ENCODE data around the gene COMP.

Gene COMP

DNA sequence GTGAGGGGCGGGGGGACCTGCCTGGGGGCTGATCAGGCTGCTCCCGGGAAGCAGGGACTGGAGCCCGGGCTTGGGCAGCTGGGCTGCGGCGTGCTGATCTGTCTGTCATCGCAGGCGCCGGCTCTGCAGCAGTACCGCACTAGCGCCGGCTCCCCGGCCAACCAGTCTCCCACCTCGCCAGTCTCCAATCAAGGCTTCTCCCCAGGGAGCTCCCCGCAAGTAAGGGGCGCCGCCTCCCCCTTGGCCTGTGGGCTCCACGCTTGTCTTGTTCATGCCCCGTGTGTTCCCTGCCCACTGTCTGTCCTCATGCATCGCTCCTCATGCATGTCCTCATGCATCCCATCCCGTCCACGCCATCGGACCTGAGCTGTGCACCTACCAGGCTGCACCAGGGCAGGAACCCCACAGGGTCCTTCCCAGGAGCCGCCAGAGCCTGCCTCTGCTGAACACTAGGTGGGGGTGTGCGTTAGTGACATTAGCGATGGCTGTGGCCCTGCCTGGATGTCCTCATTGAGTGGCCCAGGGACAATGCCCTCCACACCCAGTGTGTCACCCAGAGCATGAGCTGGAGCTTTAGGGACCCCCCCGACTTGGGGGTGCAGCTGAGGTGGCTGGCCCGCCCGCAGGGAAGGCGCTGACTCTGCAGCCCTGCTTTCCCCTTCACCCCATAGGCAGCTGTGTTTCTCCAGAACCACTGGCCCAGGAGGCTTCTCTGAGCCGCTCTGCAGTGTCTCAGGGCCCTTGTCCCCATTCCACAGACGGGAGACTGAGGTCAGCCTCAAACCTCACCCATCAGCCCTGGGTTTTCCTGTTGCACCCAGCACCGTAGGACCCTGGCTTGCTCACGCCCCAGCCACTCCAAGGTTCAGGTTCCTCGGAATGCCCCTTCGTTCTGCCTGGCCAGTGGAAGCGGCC lies 19.5 kb downstream of the COMP start:
- Histone ChIP-seq H3K36me3 (ENCODE audit: insufficient read depth, low read depth, low read length) (no peaks in the 10 kb centered on the region), H3K4me1 (ENCODE audit: insufficient read depth, low read length) (no peaks in the 10 kb centered on the region), H3K4me3 (ENCODE audit: low read length) (no peak overlapping the region), H3K27me3 (ENCODE audit: insufficient read depth, low read length) (peaks cover 98% of the 10 kb centered on the region), H3K9me3 (ENCODE audit: insufficient read depth, low read depth, low read length) (no peaks in the 10 kb centered on the region), H3K27ac (ENCODE audit: low read length) (no peak overlapping the region), H3K9ac (ENCODE audit: low read depth, low read length) (no peak overlapping the region)

DNA sequence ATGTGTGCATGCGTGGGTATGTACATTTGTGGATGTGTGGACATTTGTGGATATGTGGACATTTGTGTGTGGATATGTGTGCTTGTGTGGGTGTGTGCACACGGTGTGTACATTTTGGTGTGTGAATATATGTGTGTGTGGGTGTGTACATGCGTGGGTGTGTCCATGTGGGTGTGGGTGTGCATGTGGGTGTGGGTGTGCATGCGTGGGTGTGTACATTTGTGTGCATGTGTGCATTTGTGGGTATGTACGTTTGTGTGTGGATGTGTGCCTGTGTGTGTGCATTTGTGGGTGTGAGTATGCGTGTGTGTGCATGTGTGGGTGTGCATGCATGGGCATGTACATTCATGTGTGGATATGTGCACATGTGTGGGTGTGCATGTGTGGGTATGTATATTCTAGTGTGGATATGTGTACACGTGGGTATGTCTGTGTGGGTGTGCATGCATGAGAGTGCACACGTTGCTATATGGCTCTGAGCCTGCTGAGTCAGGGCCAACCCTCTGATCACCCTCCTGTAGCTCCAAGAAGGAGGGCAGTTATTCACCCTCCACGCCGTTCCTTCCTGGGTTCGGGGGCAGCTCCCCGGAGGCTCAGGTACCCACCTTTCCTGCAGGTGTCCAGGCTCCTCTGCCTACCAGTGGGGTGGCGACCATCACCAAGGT lies 20.3 kb downstream of the COMP start:
- no peak overlapping the region for H3K9ac ChIP-seq (ENCODE audit: low read depth, low read length)

DNA sequence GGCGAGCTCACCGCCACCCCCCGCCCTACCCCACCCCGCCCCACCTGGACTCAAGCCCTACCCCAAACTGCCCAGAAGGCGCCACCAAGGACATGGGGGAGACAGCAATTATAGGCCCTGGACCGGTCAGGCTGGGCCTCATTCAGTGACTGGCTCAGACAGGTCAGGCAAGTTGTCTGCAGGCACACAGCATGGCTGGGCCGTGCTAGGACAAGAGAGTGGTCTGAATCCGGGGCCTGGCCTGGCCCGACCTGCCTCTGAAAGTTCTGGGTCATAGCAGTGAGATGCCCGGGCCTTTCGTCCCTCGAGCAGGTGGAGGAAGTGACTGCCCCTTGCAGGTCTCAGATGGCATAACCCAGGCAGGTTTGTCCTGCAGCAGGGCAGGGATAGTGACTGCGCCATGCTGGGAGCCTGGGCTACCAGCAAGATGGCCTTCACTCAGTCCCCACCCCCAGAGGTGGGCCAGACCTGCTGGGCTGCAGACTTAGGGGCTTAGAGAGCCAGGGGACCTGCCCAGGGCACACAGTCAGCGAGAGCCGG lies 21.0 kb downstream of the COMP start:
- H3K9me3 ChIP-seq (ENCODE audit: insufficient read depth, low read depth, low read length): no peaks in the 10 kb centered on the region
- H3K9ac ChIP-seq (ENCODE audit: low read depth, low read length): no peak overlapping the region
- H3K36me3 ChIP-seq (ENCODE audit: insufficient read depth, low read depth, low read length): no peaks in the 10 kb centered on the region
- peaks cover 98% of the 10 kb centered on the region for H3K27me3 ChIP-seq (ENCODE audit: insufficient read depth, low read length)
- H3K4me1 ChIP-seq (ENCODE audit: insufficient read depth, low read length): no peaks in the 10 kb centered on the region
- no peak overlapping the region for H3K4me3 ChIP-seq (ENCODE audit: low read length)
- H3K27ac ChIP-seq (ENCODE audit: low read length): no peak overlapping the region

More for the DNA sequence above, 20.3 kb downstream of the COMP start:
- no peaks in the 10 kb centered on the region for H3K4me1 ChIP-seq (ENCODE audit: insufficient read depth, low read length)
- H3K9me3 ChIP-seq (ENCODE audit: insufficient read depth, low read depth, low read length): no peaks in the 10 kb centered on the region
- H3K27me3 ChIP-seq (ENCODE audit: insufficient read depth, low read length): peaks cover 98% of the 10 kb centered on the region
- H3K36me3 ChIP-seq (ENCODE audit: insufficient read depth, low read depth, low read length): no peaks in the 10 kb centered on the region
- H3K27ac ChIP-seq (ENCODE audit: low read length): no peak overlapping the region
- H3K4me3 ChIP-seq (ENCODE audit: low read length): no peak overlapping the region

DNA sequence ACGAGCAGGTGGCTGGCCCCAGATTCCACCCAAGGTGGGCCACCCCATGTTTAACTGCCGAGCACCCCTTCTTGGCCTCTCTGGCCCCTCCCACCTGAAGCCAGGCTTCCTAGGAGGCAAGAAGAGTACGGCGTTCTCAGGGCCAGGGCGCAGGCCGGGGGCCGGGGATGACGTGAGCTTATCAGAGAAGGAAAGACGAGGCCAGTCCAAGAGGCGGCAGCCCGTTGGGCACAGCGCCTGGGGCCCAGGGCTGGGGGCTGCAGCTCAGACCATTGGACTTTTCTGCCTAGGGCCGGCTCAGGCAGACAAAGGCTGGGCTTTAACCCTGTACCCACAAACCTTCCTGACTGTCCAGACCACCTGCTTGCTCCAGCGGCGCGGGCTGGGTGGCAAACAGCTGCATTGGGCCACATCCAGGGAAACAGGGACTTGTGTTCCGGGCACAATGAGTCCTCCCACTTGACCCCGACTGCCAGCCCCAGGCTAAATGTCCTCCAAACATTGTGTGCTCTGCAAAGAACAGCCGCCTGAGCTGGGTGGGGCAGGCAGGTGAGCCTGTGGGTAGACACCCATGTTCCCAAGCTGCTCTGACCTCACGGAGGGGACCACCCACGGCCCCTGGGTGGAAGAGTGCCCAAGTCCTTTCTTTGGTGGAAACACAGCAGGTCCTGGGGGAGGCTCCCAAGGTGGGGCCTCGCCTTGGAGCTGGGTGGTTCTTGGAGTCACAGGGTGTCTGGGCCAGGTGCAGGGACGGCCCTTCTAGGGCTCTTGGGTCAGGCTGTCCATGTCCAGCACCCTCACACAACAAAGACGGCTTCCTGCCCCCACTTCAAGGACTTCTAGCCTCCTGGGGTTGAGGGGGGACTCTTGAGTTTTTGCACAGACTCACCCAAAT lies 21.9 kb downstream of the COMP start:
- Histone ChIP-seq H3K4me1 (ENCODE audit: insufficient read depth, low read length) (no peaks in the 10 kb centered on the region), H3K36me3 (ENCODE audit: insufficient read depth, low read depth, low read length) (no peaks in the 10 kb centered on the region), H3K9me3 (ENCODE audit: insufficient read depth, low read depth, low read length) (no peaks in the 10 kb centered on the region), H3K9ac (ENCODE audit: low read depth, low read length) (no peak overlapping the region), H3K27me3 (ENCODE audit: insufficient read depth, low read length) (peaks cover 98% of the 10 kb centered on the region), H3K4me3 (ENCODE audit: low read length) (no peak overlapping the region), H3K27ac (ENCODE audit: low read length) (no peak overlapping the region)

DNA sequence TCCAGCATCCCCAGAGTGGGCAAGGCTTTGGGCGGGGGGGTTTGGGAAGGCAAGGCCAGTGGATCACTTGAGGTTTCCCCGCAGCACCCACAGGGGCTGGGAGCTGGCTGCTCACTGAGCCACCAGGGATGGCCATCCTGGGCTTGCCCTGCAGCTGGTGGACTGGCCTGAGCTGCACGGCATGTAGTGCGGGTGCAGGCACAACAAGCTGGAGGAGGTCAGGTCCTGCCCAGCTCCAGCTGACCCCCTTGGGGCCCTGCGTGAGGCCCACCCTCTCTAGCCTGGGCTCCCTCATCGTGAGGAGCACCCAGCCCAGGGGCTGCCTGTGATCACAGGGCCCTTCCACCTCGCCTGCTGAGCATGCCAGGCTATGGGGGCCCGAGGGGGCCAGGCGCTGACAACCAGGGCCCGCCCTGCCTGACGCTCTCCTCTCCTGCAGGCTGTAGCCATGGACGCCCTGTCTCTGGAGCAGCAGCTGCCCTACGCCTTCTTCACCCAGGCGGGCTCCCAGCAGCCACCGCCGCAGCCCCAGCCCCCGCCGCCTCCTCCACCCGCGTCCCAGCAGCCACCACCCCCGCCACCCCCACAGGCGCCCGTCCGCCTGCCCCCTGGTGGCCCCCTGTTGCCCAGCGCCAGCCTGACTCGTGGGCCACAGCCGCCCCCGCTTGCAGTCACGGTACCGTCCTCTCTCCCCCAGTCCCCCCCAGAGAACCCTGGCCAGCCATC lies 22.9 kb downstream of the COMP start:
- Histone ChIP-seq H3K9ac (ENCODE audit: low read depth, low read length) (no peak overlapping the region), H3K36me3 (ENCODE audit: insufficient read depth, low read depth, low read length) (no peaks in the 10 kb centered on the region), H3K27ac (ENCODE audit: low read length) (no peak overlapping the region), H3K4me3 (ENCODE audit: low read length) (no peak overlapping the region), H3K9me3 (ENCODE audit: insufficient read depth, low read depth, low read length) (no peaks in the 10 kb centered on the region), H3K4me1 (ENCODE audit: insufficient read depth, low read length) (no peaks in the 10 kb centered on the region), H3K27me3 (ENCODE audit: insufficient read depth, low read length) (peaks cover 98% of the 10 kb centered on the region)

DNA sequence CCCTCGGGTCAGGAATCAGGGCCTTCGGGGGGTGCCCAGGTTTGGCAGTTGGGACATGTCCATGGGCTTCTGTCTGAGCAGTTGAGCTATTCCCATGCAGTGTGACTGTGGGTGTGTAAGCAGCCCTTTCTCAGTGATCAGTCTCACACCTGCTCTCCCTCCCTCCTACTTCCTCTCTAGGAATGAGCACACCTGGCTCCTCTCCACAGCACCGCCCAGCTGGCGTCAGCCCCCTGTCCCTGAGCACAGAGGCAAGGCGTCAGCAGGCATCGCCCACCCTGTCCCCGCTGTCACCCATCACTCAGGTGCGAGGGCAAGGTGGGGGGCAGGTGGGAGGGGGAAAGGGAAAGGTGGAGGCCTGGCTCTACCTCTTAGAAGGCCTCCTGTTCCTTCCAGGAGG lies 25.9 kb downstream of the COMP start:
- Histone ChIP-seq H3K4me3 (ENCODE audit: low read length) (no peak overlapping the region), H3K9ac (ENCODE audit: low read depth, low read length) (no peak overlapping the region), H3K9me3 (ENCODE audit: insufficient read depth, low read depth, low read length) (no peaks in the 10 kb centered on the region), H3K27ac (ENCODE audit: low read length) (no peak overlapping the region), H3K4me1 (ENCODE audit: insufficient read depth, low read length) (no peaks in the 10 kb centered on the region; the same call in 1 of the 2 replicates), H3K36me3 (ENCODE audit: insufficient read depth, low read depth, low read length) (no peaks in the 10 kb centered on the region), H3K27me3 (ENCODE audit: insufficient read depth, low read length) (peaks cover 87% of the 10 kb centered on the region)

DNA sequence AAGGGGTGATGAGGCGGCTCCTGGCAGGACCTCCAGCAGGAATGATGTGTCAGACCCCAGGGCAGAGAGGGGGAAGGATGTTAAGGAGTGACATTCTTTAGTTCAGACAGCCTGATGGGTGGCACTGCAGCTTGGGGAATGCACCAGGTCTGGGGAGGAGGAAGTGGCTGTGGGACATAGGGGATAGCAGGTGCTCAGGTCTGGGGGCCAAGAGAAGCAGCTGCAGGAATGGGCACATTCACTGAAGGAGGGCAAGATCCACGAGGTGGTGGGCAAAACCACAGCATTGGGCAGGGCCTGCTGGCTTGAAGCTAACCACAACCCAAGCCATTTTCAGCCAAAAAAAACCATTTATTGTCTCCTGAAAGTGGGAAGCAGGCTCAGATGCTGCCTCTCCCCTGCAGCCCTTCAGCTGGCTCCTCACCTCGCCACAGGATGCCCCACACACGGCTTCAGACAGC lies 26.5 kb downstream of the COMP start:
- Histone ChIP-seq H3K27ac (ENCODE audit: low read length) (no peak overlapping the region), H3K4me3 (ENCODE audit: low read length) (no peak overlapping the region), H3K9me3 (ENCODE audit: insufficient read depth, low read depth, low read length) (no peaks in the 10 kb centered on the region), H3K27me3 (ENCODE audit: insufficient read depth, low read length) (peaks cover 81% of the 10 kb centered on the region), H3K9ac (ENCODE audit: low read depth, low read length) (no peak overlapping the region), H3K4me1 (ENCODE audit: insufficient read depth, low read length) (no peaks in the 10 kb centered on the region; the same call in 1 of the 2 replicates), H3K36me3 (ENCODE audit: insufficient read depth, low read depth, low read length) (no peaks in the 10 kb centered on the region)

DNA sequence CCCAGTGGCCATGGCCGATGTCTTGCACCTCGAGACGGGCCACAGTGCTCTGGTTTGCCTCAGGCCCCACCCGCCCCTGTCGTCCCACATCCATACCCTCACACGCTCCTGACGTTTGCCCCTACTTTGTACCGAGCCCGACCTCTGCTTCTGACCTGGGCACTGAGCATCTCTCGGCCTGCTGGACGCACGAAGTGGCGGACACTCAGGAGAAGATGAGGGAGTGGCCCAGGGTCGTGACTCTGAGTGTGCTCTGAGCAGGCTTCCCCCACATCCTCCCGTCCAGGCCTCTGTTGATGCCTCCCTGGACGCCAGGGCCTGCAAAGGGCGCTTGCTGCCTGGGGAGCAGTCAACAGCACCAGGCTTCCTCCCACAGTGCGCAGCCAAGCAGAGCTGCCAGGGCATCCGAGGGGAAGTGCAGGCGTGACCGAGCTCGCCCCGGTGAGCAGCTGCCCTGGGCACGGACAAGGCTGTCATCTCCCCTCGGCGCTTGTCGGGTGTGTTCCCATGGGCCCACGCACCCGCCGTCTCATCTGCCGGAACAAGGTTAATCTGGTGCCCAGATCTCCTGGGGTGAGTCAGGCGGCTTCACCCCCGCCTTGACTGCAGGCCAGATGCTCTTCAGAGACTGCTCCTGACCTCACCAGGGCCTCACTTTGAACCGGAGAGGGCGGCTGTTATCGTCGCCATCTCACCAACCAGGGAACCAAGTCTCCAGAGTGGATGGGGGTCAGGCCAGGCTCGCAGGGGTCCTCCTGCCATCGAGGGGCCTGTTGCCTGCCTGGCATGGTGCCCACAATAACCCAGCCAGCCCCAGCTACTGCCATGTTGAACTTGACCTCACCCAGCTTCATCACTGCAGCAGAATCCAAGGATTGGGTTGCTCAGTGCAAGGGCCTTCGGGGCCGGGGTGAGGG lies 27.2 kb downstream of the COMP start:
- no peak overlapping the region for H3K9ac ChIP-seq (ENCODE audit: low read depth, low read length)
- no peaks in the 10 kb centered on the region; the same call in 1 of the 2 replicates for H3K4me1 ChIP-seq (ENCODE audit: insufficient read depth, low read length)
- H3K27ac ChIP-seq (ENCODE audit: low read length): no peak overlapping the region
- peaks cover 79% of the 10 kb centered on the region for H3K27me3 ChIP-seq (ENCODE audit: insufficient read depth, low read length)
- H3K9me3 ChIP-seq (ENCODE audit: insufficient read depth, low read depth, low read length): no peaks in the 10 kb centered on the region
- no peaks in the 10 kb centered on the region for H3K36me3 ChIP-seq (ENCODE audit: insufficient read depth, low read depth, low read length)
- H3K4me3 ChIP-seq (ENCODE audit: low read length): no peak overlapping the region

DNA sequence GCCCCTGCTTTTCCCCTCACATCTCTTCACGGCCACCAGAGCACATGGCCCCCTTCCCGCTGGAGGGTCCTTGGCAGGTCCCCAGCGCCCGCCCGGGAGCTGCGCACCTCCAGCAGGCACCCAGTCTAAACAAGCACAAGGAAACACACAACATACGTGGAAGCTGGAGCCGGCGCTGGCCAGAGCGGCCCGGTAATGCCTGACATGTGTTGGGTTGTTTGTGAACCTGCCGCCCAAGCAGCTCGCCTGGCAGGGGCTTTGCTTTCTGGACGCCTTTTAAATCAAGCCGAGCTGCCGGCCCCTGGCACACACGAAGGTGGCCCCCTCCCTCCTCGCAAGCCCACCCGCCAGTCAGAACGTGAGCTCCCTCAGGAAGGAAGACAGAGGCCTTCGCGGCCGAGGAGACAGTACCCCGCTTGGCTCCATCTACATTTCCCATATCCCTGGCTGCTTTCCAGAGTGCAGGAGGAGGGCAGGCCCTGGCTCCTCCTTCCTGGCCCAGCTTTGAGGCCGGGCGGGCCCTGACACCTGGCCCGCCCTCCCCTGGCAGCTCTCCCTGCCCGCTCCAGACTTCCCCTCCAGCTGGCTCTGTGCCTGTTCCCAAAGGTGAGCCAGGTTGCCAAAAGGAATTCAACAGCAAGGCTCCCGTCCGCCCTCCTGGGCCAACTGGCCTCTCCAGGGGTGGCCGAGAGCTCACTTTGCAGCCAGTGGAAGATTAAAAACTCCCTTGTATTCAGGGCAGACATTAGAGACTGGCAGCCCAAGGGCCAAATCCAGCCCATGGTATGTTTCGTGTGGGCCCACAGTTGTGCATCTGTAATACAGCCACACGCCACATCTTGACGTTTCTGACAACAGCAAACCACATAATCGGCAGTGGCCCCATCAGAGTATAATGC lies 28.7 kb downstream of the COMP start:
- no peaks in the 10 kb centered on the region; the same call in 1 of the 2 replicates for H3K4me1 ChIP-seq (ENCODE audit: insufficient read depth, low read length)
- H3K9me3 ChIP-seq (ENCODE audit: insufficient read depth, low read depth, low read length): no peaks in the 10 kb centered on the region
- no peak overlapping the region for H3K4me3 ChIP-seq (ENCODE audit: low read length)
- no peak overlapping the region for H3K27ac ChIP-seq (ENCODE audit: low read length)
- peaks cover 73% of the 10 kb centered on the region for H3K27me3 ChIP-seq (ENCODE audit: insufficient read depth, low read length)
- H3K9ac ChIP-seq (ENCODE audit: low read depth, low read length): no peak overlapping the region
- no peaks in the 10 kb centered on the region for H3K36me3 ChIP-seq (ENCODE audit: insufficient read depth, low read depth, low read length)

Data from iPS-20b (cell line).